ENCODE results near the gene FGF14. TPM values are rescaled to one million over a fixed set of nuclear protein-coding genes. Genes with fewer than 3 reads are reported as not detected.

The FGF14 gene
- total and polyA plus RNA-seq, 2 donors (not counting 3 experiments of a cell fraction or from before 2014, with no cell fraction given) = not detected

DNA sequence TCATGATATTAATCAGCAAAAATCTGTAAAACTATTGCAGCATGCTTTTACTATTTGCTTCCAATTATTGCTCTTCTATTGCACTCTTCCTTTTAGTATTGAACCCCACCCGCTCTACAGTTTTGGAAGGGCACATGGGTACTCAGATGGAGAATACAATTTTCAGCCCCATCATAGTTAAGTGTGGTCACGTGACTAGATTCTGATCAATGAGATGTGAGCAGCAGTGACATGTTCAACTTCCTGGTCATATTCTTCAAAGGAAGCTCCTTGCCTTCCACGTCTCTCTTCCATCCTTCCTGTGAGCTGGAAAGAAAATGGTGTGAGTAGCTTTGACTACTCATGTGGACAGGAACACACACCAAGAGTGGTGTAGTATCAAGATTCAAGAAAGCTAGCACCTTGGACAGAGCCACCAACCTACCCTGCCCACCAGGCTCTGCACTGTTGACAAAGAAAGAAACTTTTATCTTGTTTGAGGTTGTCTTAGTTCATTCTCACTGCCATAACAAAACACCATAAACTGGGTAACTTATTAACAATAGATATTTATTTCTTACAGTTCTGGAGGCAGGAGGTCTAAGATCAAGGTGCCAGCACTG lies 3.8 kb upstream of the FGF14 start:
- POLR2A ChIA-PET = no interaction called here
- dilution Hi-C loops (cut with MboI; ENCODE audit: extremely low pct_ligation_motif_present, low sequenced_read_pairs) = no loop called here
- H3K9me1 ChIP-seq (replicated peaks; ENCODE audit: control insufficient read depth, extremely low read depth, insufficient read depth, low read length) = no peaks in the 10 kb centered on the region

More for the DNA sequence above, 3.8 kb upstream of the FGF14 start:
- no peak overlapping the region for H3K27ac ChIP-seq (ENCODE audit: insufficient read depth, low read depth, low read length)
- H4K20me1 ChIP-seq (replicated peaks; ENCODE audit: control insufficient read depth, extremely low read depth, insufficient read depth, low read length) = no peaks in the 10 kb centered on the region
- no peak for FAIRE-seq
- no peak overlapping the region for H3K4me2 ChIP-seq (ENCODE audit: insufficient read depth, low read length)
- H3K9me3 ChIP-seq (replicated peaks; ENCODE audit: control insufficient read depth, insufficient read depth, low read length) = no peaks in the 10 kb centered on the region
- TF ChIP-seq, protein P1, sequence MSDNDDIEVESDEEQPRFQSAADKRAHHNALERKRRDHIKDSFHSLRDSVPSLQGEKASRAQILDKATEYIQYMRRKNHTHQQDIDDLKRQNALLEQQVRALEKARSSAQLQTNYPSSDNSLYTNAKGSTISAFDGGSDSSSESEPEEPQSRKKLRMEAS (IDR thresholded peaks at IDR 0.05; ENCODE audit: insufficient read depth, insufficient read length) = no peak
- no peak for TF ChIP-seq EZH2 (IDR thresholded peaks at IDR 0.05; ENCODE audit: borderline replicate concordance, low read depth, low read length, severe bottlenecking)
- TF ChIP-seq JUN (IDR thresholded peaks at IDR 0.05; ENCODE audit: borderline replicate concordance, insufficient read depth, insufficient read length, low read depth) = no peak
- no peak for TF ChIP-seq MYC (IDR thresholded peaks at IDR 0.05; ENCODE audit: low read depth, low read length)
- TF ChIP-seq POLR2AphosphoS5 (IDR thresholded peaks at IDR 0.05; ENCODE audit: insufficient read depth, low read depth, low read length) = no peak
- no peak for TF ChIP-seq POLR2A (IDR thresholded peaks at IDR 0.05; ENCODE audit: low read depth, low read length)
- TF ChIP-seq CTCF (IDR thresholded peaks at IDR 0.05; ENCODE audit: extremely low read depth in 1 of 2, insufficient read depth in 1 of 2, low read depth in 1 of 2, low read length in 2 of 2) = no peak
- no peak for TF ChIP-seq FOS (IDR thresholded peaks at IDR 0.05; ENCODE audit: borderline replicate concordance, insufficient read depth, low read length)
- TF ChIP-seq GATA2 (IDR thresholded peaks at IDR 0.05; ENCODE audit: insufficient read depth, insufficient read length, low read depth, low read length) = no peak
- no TSS peak for BruUV-seq (replicated peaks)
- H2AFZ ChIP-seq (ENCODE audit: low read depth, low read length) = no peak overlapping the region
- intact Hi-C loops (cut with micrococcal nuclease) = no loop called here
- H3K27me3 ChIP-seq (ENCODE audit: control insufficient read depth in 2 of 2, insufficient read depth in 2 of 2, low read length in 2 of 2) = peaks cover 21 to 34% of the 10 kb centered on the region in 2 experiments
- CTCF ChIA-PET = interaction anchor here (1.4 kb wide), 1 partner anchor 9 kb away, joined by 3 read pairs; no protein-coding TSS in a partner anchor
- DNase-seq (ENCODE audit: low read depth, low spot score) = no peak
- peaks cover 3% of the 10 kb centered on the region for H3K4me1 ChIP-seq (ENCODE audit: control insufficient read depth, extremely low read depth, insufficient read depth, low read length)
- no peaks in the 10 kb centered on the region for H3K36me3 ChIP-seq (ENCODE audit: control insufficient read depth in 2 of 2, extremely low read depth in 1 of 2, insufficient read depth in 2 of 2, low read length in 2 of 2)
- H3K79me2 ChIP-seq (ENCODE audit: control insufficient read depth, insufficient read depth, low read length) = no peaks in the 10 kb centered on the region
- no peak overlapping the region for H3K4me3 ChIP-seq (replicated peaks in 1 of 3; ENCODE audit: insufficient read depth in 1 of 3, low read depth in 1 of 3, low read length in 3 of 3)
- no peak overlapping the region for H3K9ac ChIP-seq (replicated peaks; ENCODE audit: extremely low read depth, insufficient read depth, low read length)
